Activated B cell treated with CpG ODN at 0.5 μM for 24 hours (primary cell): Measurements from ENCODE around the gene PGR. TPM values are rescaled to one million over a fixed set of nuclear protein-coding genes. Genes with fewer than 3 reads are reported as not detected.
"Not testable (repeated sequence)": the region's sequence is repeated elsewhere in the genome, so short reads cannot be mapped to it uniquely, and the experiment has no call there.

Source experiments
- ATAC-seq: fragments of 200-7000 bp; cut with Tn5 transposase; one replicate; pipeline ENCODE4 v1.10.0; 2021; ENCODE audit warnings: low read depth, mild to moderate bottlenecking, moderate library complexity
- CTCF ChIA-PET: fragments of 350-600 bp; sonication (Branson Sonifier 250); formaldehyde crosslinking; loops from one replicate; lab custom pipeline; 2021; ENCODE audit warnings: antibody characterized with exemption; lab: Charles Lee
- POLR2A ChIA-PET: fragments of 350-600 bp; sonication (Branson Sonifier 250); formaldehyde crosslinking; loops from one replicate; lab custom pipeline; 2021; ENCODE audit warnings: antibody characterized with exemption; lab: Charles Lee
- DNase-seq: peaks from one replicate; pipeline ENCODE4 v3.0.0; 2022
- H3K27ac Mint-ChIP-seq: one replicate; pipeline ENCODE4 v1.8.0; 2020; ENCODE audit warnings: mixed read lengths
- H3K27me3 Mint-ChIP-seq: one replicate; pipeline ENCODE4 v1.8.0; 2021; ENCODE audit warnings: mixed read lengths
- H3K36me3 Mint-ChIP-seq: one replicate; pipeline ENCODE4 v1.8.0; 2021; ENCODE audit warnings: low read depth, mixed read lengths
- H3K4me1 Mint-ChIP-seq: one replicate; pipeline ENCODE4 v1.8.0; 2021; ENCODE audit warnings: mixed read lengths
- H3K4me3 Mint-ChIP-seq: one replicate; pipeline ENCODE4 v1.8.0; 2020; ENCODE audit warnings: mild to moderate bottlenecking, mixed read lengths
- H3K9me3 Mint-ChIP-seq: one replicate; pipeline ENCODE4 v1.8.0; 2020; ENCODE audit warnings: mixed read lengths
- intact Hi-C: fragments of 100-400 bp; cut with micrococcal nuclease; formaldehyde crosslinking; loops from one replicate; pipeline ENCODE4 v1.15.1; 2024
- total RNA-seq: library from RNA; stranded (reverse); gene quantifications from 2 replicates; pipeline ENCODE4 v1.2.3, GENCODE V29; 2022
- TF ChIP-seq, protein P1 (sequence below): fragments of 200-600 bp; IDR thresholded peaks from one replicate; pipeline ENCODE4 v1.8.0; 2022; ENCODE audit warnings: antibody characterized with exemption, mild to moderate bottlenecking

Gene PGR
- total RNA-seq, 1 donor from 2014 or later: not detected

DNA sequence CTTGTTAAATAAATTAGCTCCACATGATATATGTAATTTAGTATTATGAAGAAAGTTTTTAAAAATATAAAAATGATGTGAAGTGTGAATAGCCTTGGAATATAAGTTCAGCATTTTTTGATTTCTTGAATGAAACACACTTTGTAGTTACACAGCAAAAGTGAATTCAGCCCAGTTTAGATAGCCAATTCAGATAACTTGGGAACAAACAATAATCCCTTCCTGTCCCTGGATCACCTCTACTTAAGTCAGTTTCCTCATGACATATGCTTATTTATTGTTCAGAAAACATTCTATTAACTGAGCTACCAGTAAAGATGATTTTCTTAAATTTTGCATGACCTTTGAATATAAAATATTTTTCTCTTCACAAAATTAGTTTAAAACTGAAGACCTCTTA, 107.4 kb downstream of the PGR start:
- H3K27me3 Mint-ChIP-seq: no peaks in the 10 kb centered on the region
- no peaks in the 10 kb centered on the region for H3K9me3 Mint-ChIP-seq
- no peak overlapping the region for H3K4me3 Mint-ChIP-seq
- no peaks in the 10 kb centered on the region for H3K4me1 Mint-ChIP-seq
- no peaks in the 10 kb centered on the region for H3K36me3 Mint-ChIP-seq
- ATAC-seq (no peak), DNase-seq (no peak)
- TF ChIP-seq, protein P1, sequence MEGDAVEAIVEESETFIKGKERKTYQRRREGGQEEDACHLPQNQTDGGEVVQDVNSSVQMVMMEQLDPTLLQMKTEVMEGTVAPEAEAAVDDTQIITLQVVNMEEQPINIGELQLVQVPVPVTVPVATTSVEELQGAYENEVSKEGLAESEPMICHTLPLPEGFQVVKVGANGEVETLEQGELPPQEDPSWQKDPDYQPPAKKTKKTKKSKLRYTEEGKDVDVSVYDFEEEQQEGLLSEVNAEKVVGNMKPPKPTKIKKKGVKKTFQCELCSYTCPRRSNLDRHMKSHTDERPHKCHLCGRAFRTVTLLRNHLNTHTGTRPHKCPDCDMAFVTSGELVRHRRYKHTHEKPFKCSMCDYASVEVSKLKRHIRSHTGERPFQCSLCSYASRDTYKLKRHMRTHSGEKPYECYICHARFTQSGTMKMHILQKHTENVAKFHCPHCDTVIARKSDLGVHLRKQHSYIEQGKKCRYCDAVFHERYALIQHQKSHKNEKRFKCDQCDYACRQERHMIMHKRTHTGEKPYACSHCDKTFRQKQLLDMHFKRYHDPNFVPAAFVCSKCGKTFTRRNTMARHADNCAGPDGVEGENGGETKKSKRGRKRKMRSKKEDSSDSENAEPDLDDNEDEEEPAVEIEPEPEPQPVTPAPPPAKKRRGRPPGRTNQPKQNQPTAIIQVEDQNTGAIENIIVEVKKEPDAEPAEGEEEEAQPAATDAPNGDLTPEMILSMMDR: no peak
- intact Hi-C loops: no loop called here
- ChIA-PET CTCF (no interaction called here), POLR2A (no interaction called here)
- no peak overlapping the region for H3K27ac Mint-ChIP-seq

DNA sequence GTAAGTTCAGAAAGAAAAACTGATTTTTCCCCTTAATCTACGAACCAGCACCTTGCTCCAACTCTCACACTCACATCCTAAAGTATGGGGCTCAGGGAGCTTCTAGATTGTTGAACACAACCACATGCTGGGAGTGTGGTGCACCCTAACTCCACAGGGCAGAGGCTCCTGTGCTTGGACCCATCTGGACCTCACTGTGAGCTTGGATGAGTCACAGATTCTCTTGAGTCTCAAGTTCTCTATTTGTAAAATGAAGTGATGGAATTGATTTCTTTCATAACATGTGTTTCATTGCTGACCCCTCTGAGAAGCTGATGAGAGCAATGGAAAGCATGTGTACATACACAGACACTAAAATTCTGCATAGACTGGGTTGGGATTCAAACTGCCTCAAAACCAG, 109.7 kb downstream of the PGR start:
- no peak overlapping the region for H3K4me3 Mint-ChIP-seq

DNA sequence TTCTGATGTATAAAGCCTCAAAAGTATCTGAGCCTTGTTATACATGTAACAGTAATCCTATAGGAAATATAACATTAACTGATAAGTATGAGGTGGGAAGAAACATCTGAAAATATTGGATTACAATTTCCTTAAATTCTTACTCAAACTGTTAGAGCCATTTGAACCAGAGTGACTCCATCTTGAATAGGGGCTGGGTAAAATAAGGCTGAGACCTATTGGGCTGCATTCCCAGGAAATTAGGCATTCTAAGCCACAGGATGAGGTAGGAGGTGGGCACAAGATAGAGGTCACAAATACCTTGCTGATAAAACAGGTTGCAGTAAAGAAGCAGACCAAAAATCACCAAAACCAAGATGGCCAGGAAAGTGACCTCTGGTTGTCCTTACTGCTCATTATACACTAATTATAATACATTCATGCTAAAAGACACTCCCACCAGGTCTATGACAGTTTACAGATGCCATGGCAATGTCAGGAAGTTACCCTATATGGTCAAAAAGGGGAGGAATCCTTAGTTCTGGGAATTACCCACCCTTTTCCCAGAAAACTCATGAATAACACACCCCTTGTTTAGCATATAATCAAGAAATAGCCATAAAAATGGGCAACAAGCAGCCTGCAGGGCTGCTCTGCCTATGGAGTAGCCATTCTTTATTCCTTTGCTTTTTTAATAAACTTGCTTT, 114.9 kb downstream of the PGR start:
- intact Hi-C loops: no loop called here

More for the DNA sequence above, 109.7 kb downstream of the PGR start:
- no peaks in the 10 kb centered on the region for H3K27me3 Mint-ChIP-seq
- no peak for ATAC-seq
- TF ChIP-seq, protein P1: no peak
- no peak overlapping the region for H3K27ac Mint-ChIP-seq
- no peaks in the 10 kb centered on the region for H3K36me3 Mint-ChIP-seq
- no peak for DNase-seq
- ChIA-PET POLR2A (no interaction called here), CTCF (no interaction called here)
- H3K4me1 Mint-ChIP-seq: no peaks in the 10 kb centered on the region
- H3K9me3 Mint-ChIP-seq: no peaks in the 10 kb centered on the region
- intact Hi-C loops: no loop called here

DNA sequence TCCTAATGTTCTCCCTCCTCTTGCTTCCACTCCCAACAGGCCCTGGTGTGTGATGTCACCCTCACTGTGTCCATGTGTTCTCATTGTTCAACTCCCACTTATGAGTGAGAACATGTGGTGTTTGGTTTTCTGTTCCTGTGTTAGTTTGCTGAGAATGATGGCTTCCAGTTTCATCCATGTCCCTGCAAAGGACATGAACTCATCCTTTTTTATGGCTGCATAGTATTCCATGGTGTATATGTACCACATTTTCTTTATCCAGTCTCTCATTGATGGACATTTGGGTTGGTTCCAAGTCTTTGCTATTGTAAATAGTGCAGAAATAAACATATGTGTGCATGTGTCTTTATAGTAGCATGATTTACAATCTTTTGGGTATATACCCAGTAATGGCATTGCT, 115.9 kb downstream of the PGR start:
- H3K27ac Mint-ChIP-seq, intact Hi-C loops, H3K4me3 Mint-ChIP-seq, POLR2A ChIA-PET, H3K36me3 Mint-ChIP-seq, ATAC-seq, CTCF ChIA-PET, H3K27me3 Mint-ChIP-seq, DNase-seq, H3K9me3 Mint-ChIP-seq: not testable (repeated sequence)
- H3K4me1 Mint-ChIP-seq: peaks cover 22% of the 10 kb centered on the region

More for the DNA sequence above, 114.9 kb downstream of the PGR start:
- POLR2A ChIA-PET: no interaction called here
- ATAC-seq (no peak), DNase-seq (no peak)
- H3K4me3 Mint-ChIP-seq: no peak overlapping the region
- H3K9me3 Mint-ChIP-seq: peaks cover 5% of the 10 kb centered on the region
- H3K27me3 Mint-ChIP-seq: no peaks in the 10 kb centered on the region
- H3K36me3 Mint-ChIP-seq: no peaks in the 10 kb centered on the region
- H3K27ac Mint-ChIP-seq: no peak overlapping the region
- TF ChIP-seq, protein P1: no peak
- peaks cover 12% of the 10 kb centered on the region for H3K4me1 Mint-ChIP-seq
- CTCF ChIA-PET: no interaction called here

DNA sequence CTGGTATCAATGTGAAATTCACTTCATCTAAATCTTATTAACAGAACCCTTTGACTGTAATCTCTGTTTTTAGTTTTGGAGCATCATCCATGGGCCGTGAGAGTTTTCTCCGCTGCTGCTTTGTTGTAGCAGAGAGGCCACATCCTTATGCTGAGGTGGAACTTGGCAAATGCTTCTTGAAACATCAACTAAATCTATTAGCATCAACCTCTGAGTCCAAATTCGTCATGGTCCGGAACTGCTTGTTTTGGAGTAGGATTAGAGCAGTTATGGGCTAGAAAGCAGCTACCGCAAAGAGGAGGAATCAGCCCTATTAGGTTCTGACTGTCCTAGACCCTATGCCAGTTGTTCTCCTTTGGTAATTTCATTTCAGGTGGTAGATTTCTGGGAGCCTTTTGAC, 117.7 kb downstream of the PGR start:
- Mint-ChIP-seq H3K4me3 (no peak overlapping the region), H3K9me3 (peaks cover 7% of the 10 kb centered on the region), H3K4me1 (peaks cover 27% of the 10 kb centered on the region), H3K27me3 (no peaks in the 10 kb centered on the region), H3K27ac (no peak overlapping the region), H3K36me3 (no peaks in the 10 kb centered on the region)
- intact Hi-C loops: no loop called here
- TF ChIP-seq, protein P1: no peak
- ATAC-seq (no peak), DNase-seq (no peak)
- ChIA-PET CTCF (no interaction called here), POLR2A (no interaction called here)

DNA sequence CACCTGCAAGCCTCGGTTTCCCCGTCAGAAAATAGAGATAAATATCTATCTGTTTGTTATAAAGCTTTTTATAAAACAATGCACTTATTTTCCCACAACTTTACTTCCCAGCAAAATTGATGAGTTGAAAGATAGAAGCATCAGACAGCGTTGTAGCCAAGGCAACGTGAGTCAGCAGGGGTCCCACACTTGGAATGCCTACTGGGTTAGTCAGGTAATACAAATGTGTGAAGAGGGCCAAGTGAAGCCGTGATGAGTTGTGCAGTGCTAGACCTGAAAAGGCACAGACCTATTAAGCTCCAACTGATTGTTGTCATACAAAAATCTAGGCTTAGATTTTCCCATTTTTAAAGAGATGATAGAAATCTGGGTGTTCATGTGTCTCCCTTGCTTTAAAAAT, 118.7 kb downstream of the PGR start:
- Mint-ChIP-seq H3K4me1 (peaks cover 27% of the 10 kb centered on the region), H3K9me3 (peaks cover 7% of the 10 kb centered on the region), H3K27me3 (no peaks in the 10 kb centered on the region), H3K36me3 (no peaks in the 10 kb centered on the region), H3K27ac (no peak overlapping the region), H3K4me3 (no peak overlapping the region)
- ATAC-seq (no peak), DNase-seq (no peak)
- ChIA-PET POLR2A (no interaction called here), CTCF (no interaction called here)
- TF ChIP-seq, protein P1: no peak
- intact Hi-C loops: no loop called here
